WTC11 (cell line): ENCODE results near the gene DNAJB8. TPM values are rescaled to one million over a fixed set of nuclear protein-coding genes. Genes with fewer than 3 reads are reported as not detected.

Experiments
- ATAC-seq: fragments of 200-7000 bp; cut with Tn5 transposase; 2 replicates; pipeline ENCODE4 v1.10.0; 2021; ENCODE audit warnings: mild to moderate bottlenecking, moderate library complexity
- CTCF ChIA-PET: fragments of 300-600 bp; sonication (Branson Sonifier 250); formaldehyde crosslinking; loops from one replicate; lab custom pipeline; 2021; ENCODE audit warnings: antibody characterized with exemption; lab: Charles Lee
- POLR2A ChIA-PET: fragments of 350-600 bp; sonication (Branson Sonifier 250); formaldehyde crosslinking; loops from one replicate; lab custom pipeline; 2021; ENCODE audit warnings: antibody characterized with exemption; lab: Charles Lee
- DNase-seq: peaks from one replicate; pipeline ENCODE4 v3.0.0; 2021; ENCODE audit warnings: low spot score
- H3K27ac Mint-ChIP-seq: 2 replicates; pipeline ENCODE4 v1.8.0; 2021; ENCODE audit warnings: mixed read lengths
- H3K27me3 Mint-ChIP-seq: 2 replicates; pipeline ENCODE4 v1.8.0; 2021; ENCODE audit warnings: low read depth, mild to moderate bottlenecking, moderate library complexity, mixed read lengths
- H3K36me3 Mint-ChIP-seq: 2 replicates; pipeline ENCODE4 v1.8.0; 2021; ENCODE audit warnings: mixed read lengths
- H3K4me1 Mint-ChIP-seq: 2 replicates; pipeline ENCODE4 v1.8.0; 2022; ENCODE audit warnings: mixed read lengths
- H3K4me3 Mint-ChIP-seq: 2 replicates; pipeline ENCODE4 v1.8.0; 2021; ENCODE audit warnings: mild to moderate bottlenecking, moderate library complexity, mixed read lengths
- H3K9me3 Mint-ChIP-seq: 2 replicates; pipeline ENCODE4 v1.8.0; 2021; ENCODE audit warnings: mixed read lengths
- ARID4B ChIP-seq: sonication (generic); formaldehyde crosslinking; IDR thresholded peaks from 2 replicates; pipeline ENCODE4 v1.8.0; 2023; ENCODE audit warnings: missing genetic modification reagents, mild to moderate bottlenecking, borderline replicate concordance
- ATF2 ChIP-seq: sonication (generic); formaldehyde crosslinking; IDR thresholded peaks from 2 replicates; pipeline ENCODE4 v1.8.1; 2022; ENCODE audit warnings: low read depth, missing genetic modification reagents, borderline replicate concordance
- CBFB ChIP-seq: sonication (generic); formaldehyde crosslinking; IDR thresholded peaks from 2 replicates; pipeline ENCODE4 v1.8.1; 2022; ENCODE audit warnings: mild to moderate bottlenecking, low read depth, missing genetic modification reagents
- FOXJ3 ChIP-seq: sonication (generic); formaldehyde crosslinking; IDR thresholded peaks from 2 replicates; pipeline ENCODE4 v1.9.0; 2021; ENCODE audit warnings: missing genetic modification reagents, mild to moderate bottlenecking, borderline replicate concordance
- FOXP1 ChIP-seq: sonication (generic); formaldehyde crosslinking; IDR thresholded peaks from 2 replicates; pipeline ENCODE4 v1.8.0; 2022; ENCODE audit warnings: missing genetic modification reagents, mild to moderate bottlenecking, moderate library complexity, borderline replicate concordance
- FOXP4 ChIP-seq: sonication (generic); formaldehyde crosslinking; IDR thresholded peaks from 2 replicates; pipeline ENCODE4 v1.8.0; 2022; ENCODE audit warnings: mild to moderate bottlenecking, missing genetic modification reagents
- MAX ChIP-seq: sonication (generic); formaldehyde crosslinking; IDR thresholded peaks from 2 replicates; pipeline ENCODE4 v1.8.0; 2022; ENCODE audit warnings: mild to moderate bottlenecking, missing genetic modification reagents
- MLX ChIP-seq: sonication (generic); formaldehyde crosslinking; IDR thresholded peaks from 2 replicates; pipeline ENCODE4 v1.8.1; 2023; ENCODE audit warnings: mild to moderate bottlenecking, missing genetic modification reagents, moderate library complexity
- NFATC4 ChIP-seq: fragments of 250-450 bp; sonication (Bioruptor Pico); IDR thresholded peaks from 2 replicates; pipeline ENCODE4 v1.9.0; 2021; ENCODE audit warnings: mild to moderate bottlenecking
- NFE2L1 ChIP-seq: sonication (generic); formaldehyde crosslinking; IDR thresholded peaks from 2 replicates; pipeline ENCODE4 v1.8.1; 2023; ENCODE audit warnings: missing genetic modification reagents
- NFYB ChIP-seq: sonication (generic); formaldehyde crosslinking; conservative IDR thresholded peaks from 2 replicates; pipeline ENCODE4 v1.8.0; 2022; ENCODE audit warnings: low read depth, missing genetic modification reagents
- OVOL2 ChIP-seq: fragments of 250-450 bp; sonication (Bioruptor Pico); IDR thresholded peaks from 2 replicates; pipeline ENCODE4 v1.9.0; 2021; ENCODE audit warnings: mild to moderate bottlenecking, borderline replicate concordance
- RELA ChIP-seq: sonication (generic); formaldehyde crosslinking; IDR thresholded peaks from 2 replicates; pipeline ENCODE4 v1.8.1; 2022; ENCODE audit warnings: missing genetic modification reagents, mild to moderate bottlenecking, borderline replicate concordance
- SMAD3 ChIP-seq: sonication (generic); formaldehyde crosslinking; IDR thresholded peaks from 2 replicates; pipeline ENCODE4 v1.8.0; 2022; ENCODE audit warnings: missing genetic modification reagents, mild to moderate bottlenecking, borderline replicate concordance
- STAT6 ChIP-seq: sonication (generic); formaldehyde crosslinking; conservative IDR thresholded peaks from 2 replicates; pipeline ENCODE4 v1.8.1; 2023; ENCODE audit warnings: mild to moderate bottlenecking, low read depth, missing genetic modification reagents, moderate library complexity
- TP53 ChIP-seq: sonication (generic); formaldehyde crosslinking; IDR thresholded peaks from 2 replicates; pipeline ENCODE4 v1.8.1; 2023; ENCODE audit warnings: mild to moderate bottlenecking, missing genetic modification reagents
- ZNF423 ChIP-seq: fragments of 250-450 bp; sonication (Bioruptor Pico); IDR thresholded peaks from 2 replicates; pipeline ENCODE4 v2.1.2; 2022; ENCODE audit warnings: mild to moderate bottlenecking, moderate library complexity
- ZNF512 ChIP-seq: sonication (generic); formaldehyde crosslinking; IDR thresholded peaks from 2 replicates; pipeline ENCODE4 v1.8.1; 2022; ENCODE audit warnings: missing genetic modification reagents, borderline replicate concordance
- ZSCAN18 ChIP-seq: fragments of 250-450 bp; sonication (Bioruptor Pico); IDR thresholded peaks from 2 replicates; pipeline ENCODE4 v2.1.2; 2022; ENCODE audit warnings: mild to moderate bottlenecking, moderate library complexity
- total RNA-seq: library from RNA; stranded (reverse); gene quantifications from 3 replicates; pipeline ENCODE4 v1.2.3, GENCODE V29; 2021

The DNAJB8 gene
- total RNA-seq, 1 experiment from 2014 or later = not detected

- H3K4me1 Mint-ChIP-seq = peaks cover 57% of the 10 kb centered on the region
- H3K36me3 Mint-ChIP-seq = no peaks in the 10 kb centered on the region; the same call in 1 of the 2 replicates
- peak overlapping the region; percentile 67 for H3K4me3 Mint-ChIP-seq
- ATAC-seq (peak; percentile 66), DNase-seq (peak; percentile 91)
- ChIA-PET POLR2A (interaction anchor here (1.1 kb wide), 1 partner anchor 55 kb away, joined by 3 read pairs; no protein-coding TSS in a partner anchor), CTCF (interaction anchor here (1.0 to 3.0 kb wide), 3 partner anchors 9 to 54 kb away, joined by 3 to 12 read pairs (median 4); no protein-coding TSS in a partner anchor)
- H3K27ac Mint-ChIP-seq = no peak overlapping the region
- peaks cover 100% of the 10 kb centered on the region for H3K27me3 Mint-ChIP-seq
- H3K9me3 Mint-ChIP-seq = no peaks in the 10 kb centered on the region
- TF ChIP-seq CBFB (CRISPR knock-in tag) = no peak
- TF ChIP-seq SMAD3 (CRISPR knock-in tag) = no peak
- peak; percentile 9; the same call in 1 of the 2 replicates for TF ChIP-seq MAX
- no peak for TF ChIP-seq ARID4B (CRISPR knock-in tag)
- no peak for TF ChIP-seq RELA (CRISPR knock-in tag)
- TF ChIP-seq ZNF512 = no peak
- TF ChIP-seq FOXP1 (CRISPR knock-in tag) = peak; percentile 1; the same call in 1 of the 2 replicates
- no peak for TF ChIP-seq ZSCAN18 (CRISPR knock-in tag)
- no peak for TF ChIP-seq FOXJ3 (CRISPR knock-in tag)
- TF ChIP-seq STAT6 (CRISPR knock-in tag) = no peak
- TF ChIP-seq NFATC4 (CRISPR knock-in tag) = no peak
- TF ChIP-seq NFYB (CRISPR knock-in tag) = peak; percentile 92
- TF ChIP-seq TP53 = no peak
- TF ChIP-seq OVOL2 (CRISPR knock-in tag) = no peak
- no peak for TF ChIP-seq ATF2
- TF ChIP-seq ZNF423 (CRISPR knock-in tag) = no peak
- no peak for TF ChIP-seq MLX (CRISPR knock-in tag)
- TF ChIP-seq FOXP4 (CRISPR knock-in tag) = no peak
- TF ChIP-seq NFE2L1 (CRISPR knock-in tag) = no peak
These were observed 21.3 kb upstream of the DNAJB8 start for GRCh38 chr3:128487813-128488635.
